ENCODE results near the gene ZMAT5. TPM values are rescaled to one million over a fixed set of nuclear protein-coding genes. Genes with fewer than 3 reads are reported as not detected.

The ZMAT5 gene
- total RNA-seq, 1 donor from 2014 or later: 18.8 TPM

DNA sequence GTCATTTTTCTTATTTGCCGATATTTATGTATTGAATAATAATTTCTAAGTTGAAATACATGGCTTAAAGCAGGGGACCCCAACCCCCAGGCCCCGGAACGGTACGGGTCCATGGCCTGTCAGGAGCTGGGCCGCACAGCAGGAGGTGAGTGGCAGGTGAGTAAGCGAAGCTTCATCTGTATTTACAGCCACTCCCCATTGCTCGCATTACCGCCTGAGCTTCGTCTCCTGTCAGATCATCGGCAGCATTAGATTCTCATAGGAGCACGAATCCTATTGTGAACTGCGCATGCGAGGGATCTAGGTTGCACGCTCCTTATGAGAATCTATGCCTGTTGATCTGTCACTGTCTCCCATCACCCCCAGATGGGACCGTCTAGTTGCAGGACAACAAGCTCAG is 4.5 kb downstream of the ZMAT5 start:
- H3K4me3 Mint-ChIP-seq (ENCODE audit: unreplicated experiment): no peak overlapping the region
- peaks cover under 1% of the 10 kb centered on the region for H3K36me3 Mint-ChIP-seq (ENCODE audit: low read depth)

DNA sequence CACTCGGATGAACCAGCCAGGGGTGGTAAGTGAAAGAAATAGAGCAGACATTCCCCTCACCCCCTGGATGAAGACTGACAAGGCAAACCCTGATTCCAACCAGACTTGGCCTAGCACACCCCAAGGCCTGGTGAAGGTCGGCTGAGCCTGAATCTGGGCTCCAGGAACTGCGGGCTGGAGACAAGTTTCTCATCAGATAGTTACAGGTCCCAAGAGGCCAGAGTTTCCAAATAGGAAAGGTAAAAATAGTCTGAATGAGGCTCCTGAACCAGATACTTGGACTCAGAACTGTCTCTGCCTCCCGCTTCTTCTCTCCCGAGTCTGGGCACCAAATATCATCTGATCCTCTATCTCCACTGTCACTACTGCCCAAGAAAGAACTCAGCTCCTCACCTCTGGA is 7.8 kb downstream of the ZMAT5 start:
- no peak for DNase-seq (ENCODE audit: low spot score)

More for the DNA sequence above, 4.5 kb downstream of the ZMAT5 start:
- no peak overlapping the region for H3K27ac Mint-ChIP-seq (ENCODE audit: unreplicated experiment)
- peaks cover 18% of the 10 kb centered on the region for H3K4me1 Mint-ChIP-seq (ENCODE audit: low read depth)
- H3K27me3 Mint-ChIP-seq (ENCODE audit: low read depth): no peaks in the 10 kb centered on the region
- no peaks in the 10 kb centered on the region for H3K9me3 Mint-ChIP-seq (ENCODE audit: low read depth)
- DNase-seq (ENCODE audit: low spot score): no peak
- TF ChIP-seq, protein P1, sequence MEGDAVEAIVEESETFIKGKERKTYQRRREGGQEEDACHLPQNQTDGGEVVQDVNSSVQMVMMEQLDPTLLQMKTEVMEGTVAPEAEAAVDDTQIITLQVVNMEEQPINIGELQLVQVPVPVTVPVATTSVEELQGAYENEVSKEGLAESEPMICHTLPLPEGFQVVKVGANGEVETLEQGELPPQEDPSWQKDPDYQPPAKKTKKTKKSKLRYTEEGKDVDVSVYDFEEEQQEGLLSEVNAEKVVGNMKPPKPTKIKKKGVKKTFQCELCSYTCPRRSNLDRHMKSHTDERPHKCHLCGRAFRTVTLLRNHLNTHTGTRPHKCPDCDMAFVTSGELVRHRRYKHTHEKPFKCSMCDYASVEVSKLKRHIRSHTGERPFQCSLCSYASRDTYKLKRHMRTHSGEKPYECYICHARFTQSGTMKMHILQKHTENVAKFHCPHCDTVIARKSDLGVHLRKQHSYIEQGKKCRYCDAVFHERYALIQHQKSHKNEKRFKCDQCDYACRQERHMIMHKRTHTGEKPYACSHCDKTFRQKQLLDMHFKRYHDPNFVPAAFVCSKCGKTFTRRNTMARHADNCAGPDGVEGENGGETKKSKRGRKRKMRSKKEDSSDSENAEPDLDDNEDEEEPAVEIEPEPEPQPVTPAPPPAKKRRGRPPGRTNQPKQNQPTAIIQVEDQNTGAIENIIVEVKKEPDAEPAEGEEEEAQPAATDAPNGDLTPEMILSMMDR (IDR thresholded peaks at IDR 0.05): no peak

DNA sequence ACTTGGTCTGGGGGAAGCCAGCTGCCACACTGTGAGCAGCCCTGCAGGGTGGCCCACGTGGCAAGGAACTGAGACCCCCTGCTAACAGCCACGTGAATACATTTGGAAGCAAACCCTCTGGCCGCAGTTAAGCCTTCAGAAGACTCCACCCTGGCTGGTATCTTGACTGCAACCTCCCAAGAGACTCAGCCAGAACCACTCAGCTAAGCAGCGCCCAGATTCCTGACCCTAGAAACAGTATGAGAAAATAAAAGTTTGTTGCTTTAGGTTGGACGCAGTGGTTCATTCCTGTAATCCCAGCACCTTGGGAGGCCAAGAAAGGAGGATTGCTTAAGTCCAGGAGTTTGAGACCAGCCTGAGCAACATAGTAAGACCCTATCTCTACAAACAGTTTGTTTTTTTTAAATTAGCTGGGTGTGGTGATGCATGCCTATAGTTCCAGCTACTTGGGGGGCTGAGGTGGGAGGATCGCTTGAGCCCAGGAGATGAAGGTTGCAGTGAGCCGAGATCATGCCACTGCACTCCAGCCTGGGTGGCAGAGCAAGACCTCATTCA is 8.7 kb downstream of the ZMAT5 start:
- TF ChIP-seq, protein P1 (IDR thresholded peaks at IDR 0.05): no peak
- Mint-ChIP-seq H3K9me3 (ENCODE audit: low read depth) (no peaks in the 10 kb centered on the region), H3K27me3 (ENCODE audit: low read depth) (no peaks in the 10 kb centered on the region), H3K4me3 (ENCODE audit: unreplicated experiment) (no peak overlapping the region), H3K27ac (ENCODE audit: unreplicated experiment) (no peak overlapping the region), H3K36me3 (ENCODE audit: low read depth) (no peaks in the 10 kb centered on the region), H3K4me1 (ENCODE audit: low read depth) (peaks cover 8% of the 10 kb centered on the region)
- no peak for DNase-seq (ENCODE audit: low spot score)

More for the DNA sequence above, 7.8 kb downstream of the ZMAT5 start:
- Mint-ChIP-seq H3K9me3 (ENCODE audit: low read depth) (no peaks in the 10 kb centered on the region), H3K36me3 (ENCODE audit: low read depth) (no peaks in the 10 kb centered on the region), H3K4me3 (ENCODE audit: unreplicated experiment) (no peak overlapping the region), H3K27ac (ENCODE audit: unreplicated experiment) (no peak overlapping the region), H3K4me1 (ENCODE audit: low read depth) (peaks cover 8% of the 10 kb centered on the region), H3K27me3 (ENCODE audit: low read depth) (no peaks in the 10 kb centered on the region)
- TF ChIP-seq, protein P1 (IDR thresholded peaks at IDR 0.05): no peak

DNA sequence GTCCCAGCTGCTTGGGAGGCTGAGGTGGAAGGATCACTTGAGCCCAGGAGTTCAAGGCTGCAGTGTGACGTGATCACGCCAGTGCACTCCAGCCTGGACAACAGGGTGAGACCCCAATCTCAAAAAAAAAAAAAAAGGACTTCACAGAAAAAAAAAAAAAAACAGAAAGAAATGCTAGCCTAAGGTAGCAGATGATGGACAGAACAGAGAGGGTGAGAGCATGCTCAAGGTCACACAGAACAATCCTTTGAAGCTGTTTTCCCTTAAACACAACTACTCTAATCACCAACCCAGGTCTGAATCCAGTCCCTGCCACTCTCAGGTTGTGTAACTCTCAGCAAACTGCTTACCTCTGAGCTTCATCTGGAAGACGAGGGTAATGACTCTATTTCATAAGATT is 9.7 kb downstream of the ZMAT5 start:
- no peak for DNase-seq (ENCODE audit: low spot score)
- H3K36me3 Mint-ChIP-seq (ENCODE audit: low read depth): no peaks in the 10 kb centered on the region
- no peaks in the 10 kb centered on the region for H3K9me3 Mint-ChIP-seq (ENCODE audit: low read depth)
- no peak overlapping the region for H3K4me3 Mint-ChIP-seq (ENCODE audit: unreplicated experiment)
- no peaks in the 10 kb centered on the region for H3K27me3 Mint-ChIP-seq (ENCODE audit: low read depth)
- TF ChIP-seq, protein P1 (IDR thresholded peaks at IDR 0.05): no peak
- H3K4me1 Mint-ChIP-seq (ENCODE audit: low read depth): peaks cover 8% of the 10 kb centered on the region
- no peak overlapping the region for H3K27ac Mint-ChIP-seq (ENCODE audit: unreplicated experiment)

DNA sequence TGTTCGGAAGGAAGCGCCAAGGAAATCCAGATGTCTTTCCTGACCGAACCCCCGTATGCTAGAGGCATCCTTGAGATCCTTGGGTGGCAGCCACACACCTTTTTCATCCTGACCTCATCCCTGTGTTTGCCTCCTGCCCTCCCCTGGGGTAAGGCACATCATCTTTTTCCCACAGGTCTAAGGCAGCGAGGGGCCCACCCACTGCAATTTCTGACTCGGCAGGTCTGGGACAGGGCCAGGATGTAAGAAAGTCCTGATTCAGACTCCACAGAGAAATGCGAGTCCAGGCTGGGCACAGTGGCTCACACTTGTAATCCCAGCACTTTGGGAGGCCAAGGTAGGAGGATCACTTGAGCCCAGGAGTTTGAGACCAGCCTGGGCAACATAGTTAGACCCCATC is 10.5 kb downstream of the ZMAT5 start:
- TF ChIP-seq, protein P1 (IDR thresholded peaks at IDR 0.05): no peak
- H3K9me3 Mint-ChIP-seq (ENCODE audit: low read depth): no peaks in the 10 kb centered on the region
- H3K27me3 Mint-ChIP-seq (ENCODE audit: low read depth): no peaks in the 10 kb centered on the region
- no peaks in the 10 kb centered on the region for H3K36me3 Mint-ChIP-seq (ENCODE audit: low read depth)
- no peak overlapping the region for H3K4me3 Mint-ChIP-seq (ENCODE audit: unreplicated experiment)
- DNase-seq (ENCODE audit: low spot score): no peak
- H3K27ac Mint-ChIP-seq (ENCODE audit: unreplicated experiment): no peak overlapping the region
- peaks cover 8% of the 10 kb centered on the region for H3K4me1 Mint-ChIP-seq (ENCODE audit: low read depth)
